HG03565 (cell line): ENCODE measurements around the gene USP8.
A peak's percentile ranks its signal among the peaks of the same experiment; 100 is the strongest.
"Not testable (repeated sequence)": the region's sequence is repeated elsewhere in the genome, so short reads cannot be mapped to it uniquely, and the experiment has no call there.

ENCODE experiments used
- ATAC-seq: cut with Tn5 transposase; IDR thresholded peaks from one replicate; pipeline ENCODE4 v1.9.1; 2021; ENCODE audit warnings: mild to moderate bottlenecking, moderate library complexity; ENCODE audit not compliant: unreplicated experiment

Gene USP8

DNA sequence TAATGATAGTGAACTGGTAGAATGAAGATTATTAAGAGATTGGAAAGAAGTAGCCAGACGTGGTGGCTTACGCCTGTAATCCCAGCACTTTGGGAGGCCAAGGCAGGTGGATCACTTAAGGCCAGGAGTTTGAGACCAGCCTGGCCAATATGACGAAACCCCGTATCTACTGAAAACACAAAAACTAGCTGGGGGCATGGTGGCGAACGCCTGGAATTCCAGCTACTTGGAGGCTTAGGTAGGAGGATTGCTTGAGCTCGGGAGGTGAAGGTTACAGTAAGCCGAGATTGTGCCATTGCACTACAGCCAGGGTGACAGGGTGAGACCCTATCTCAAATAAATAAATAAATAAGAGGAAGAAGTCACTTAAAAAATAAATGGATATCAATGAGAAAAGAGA, 14.0 kb downstream of the USP8 start:
- ATAC-seq = no peak

DNA sequence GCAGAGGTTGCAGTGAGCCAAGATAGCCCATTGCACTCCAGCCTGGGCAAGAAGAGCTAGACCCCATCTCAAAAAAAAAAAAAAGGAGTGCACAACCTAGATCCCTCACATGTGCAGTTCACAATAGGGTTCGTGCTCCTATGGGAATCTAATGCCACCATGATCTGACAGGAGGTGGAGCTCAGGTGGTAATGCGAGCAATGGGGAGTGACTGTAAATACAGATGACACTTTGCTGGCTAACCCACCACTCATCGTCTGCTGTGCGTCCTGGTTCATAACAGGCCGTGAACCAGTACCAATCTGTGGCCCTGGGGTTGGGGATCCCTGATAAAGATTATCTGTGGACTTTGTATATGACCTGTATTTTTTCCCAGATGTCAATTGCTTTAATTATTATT, 16.7 kb downstream of the USP8 start:
- ATAC-seq = no peak

DNA sequence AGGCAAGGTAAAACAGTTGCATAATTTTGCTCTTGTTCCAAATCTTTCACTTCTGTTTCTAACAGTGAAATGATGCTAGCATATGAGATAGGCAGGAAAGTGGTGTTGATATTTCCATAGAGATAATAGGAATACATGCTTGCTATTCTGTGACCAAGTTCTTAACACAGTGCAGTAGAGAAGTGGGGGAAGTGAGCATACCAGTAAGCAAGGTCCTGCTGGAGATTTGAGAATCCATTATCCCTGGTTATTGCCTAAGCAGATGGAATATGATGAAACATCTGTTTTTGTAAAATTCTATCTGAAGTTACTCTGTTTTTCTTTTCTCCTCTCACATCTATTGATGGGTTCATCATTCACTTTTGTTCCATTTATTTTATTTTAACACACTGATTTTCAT, 28.7 kb downstream of the USP8 start:
- no peak for ATAC-seq

DNA sequence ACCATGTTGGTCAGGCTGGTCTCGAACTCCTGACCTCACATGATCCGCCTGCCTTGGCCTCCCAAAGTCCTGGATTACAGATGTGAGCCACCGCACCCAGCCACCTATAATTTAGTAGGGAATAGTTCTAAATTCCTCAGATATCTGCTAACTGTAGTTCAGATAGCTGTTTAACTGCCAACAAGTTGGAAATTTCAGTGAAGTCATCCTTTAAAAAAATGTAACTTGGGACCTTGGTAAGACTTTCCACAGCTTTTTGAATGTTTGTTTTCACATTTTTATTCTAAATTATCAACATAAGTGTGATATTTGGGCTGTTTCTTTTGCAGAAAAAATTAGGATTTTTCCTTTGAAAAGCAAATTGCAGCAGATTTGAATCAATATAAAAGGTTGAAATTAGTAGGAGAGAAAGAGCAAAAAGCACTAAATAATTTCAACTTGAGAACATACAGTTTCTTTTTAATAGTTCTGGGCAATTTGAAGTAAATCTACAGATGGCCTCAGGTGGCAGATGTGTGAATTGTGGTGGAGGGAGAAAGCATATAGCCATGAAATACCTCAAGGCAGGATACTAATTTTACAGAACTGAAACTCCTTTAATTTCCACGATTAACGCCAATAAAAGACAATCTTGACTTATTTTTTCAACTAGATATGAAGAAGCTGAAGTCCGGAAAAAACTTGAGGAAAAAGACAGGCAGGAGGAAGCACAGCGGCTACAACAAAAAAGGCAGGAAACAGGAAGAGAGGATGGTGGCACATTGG, 34.3 kb downstream of the USP8 start:
- no peak for ATAC-seq

DNA sequence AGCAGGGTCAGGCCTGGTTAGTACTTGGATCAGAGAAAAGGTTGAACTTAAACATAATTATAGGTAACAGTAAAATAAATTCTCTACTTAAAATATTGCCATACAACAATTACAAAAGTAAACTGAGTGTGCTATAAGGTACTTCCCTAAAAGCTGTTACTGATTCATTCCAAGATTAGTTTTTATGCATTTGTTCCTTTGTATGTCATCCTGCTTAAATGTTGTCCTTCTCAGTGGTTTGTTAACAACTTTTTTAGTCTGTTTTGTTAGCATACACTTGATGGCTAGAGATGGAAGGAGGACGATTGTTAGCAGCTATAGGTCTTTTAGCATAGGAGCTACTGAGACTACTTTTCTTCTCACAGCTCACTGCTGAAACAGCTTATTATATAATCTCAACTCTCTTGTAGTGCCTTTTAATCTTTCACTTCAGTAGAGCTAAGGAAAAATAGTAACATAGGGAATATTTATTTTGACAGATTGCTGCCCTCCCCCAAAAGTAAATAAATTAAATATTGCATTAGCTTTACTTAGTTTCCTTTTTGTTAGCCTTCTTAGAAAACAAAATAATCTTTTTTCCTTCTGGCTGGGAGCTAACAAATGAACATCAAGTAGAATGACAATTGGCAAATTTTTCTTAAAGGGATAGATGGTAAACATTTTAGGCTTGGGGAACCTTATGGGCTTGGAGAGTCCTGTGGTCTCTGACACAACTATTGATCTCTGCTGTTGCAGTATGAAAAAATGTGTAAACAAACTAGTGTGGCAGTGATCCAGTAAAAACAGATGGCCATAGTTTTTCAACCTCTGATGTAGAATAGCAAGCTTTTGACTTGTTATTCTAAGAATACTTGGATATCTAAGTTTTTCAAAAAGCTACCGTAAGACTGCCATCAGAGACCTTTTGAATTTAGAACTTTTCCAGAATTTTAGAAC, 39.5 kb downstream of the USP8 start:
- no peak for ATAC-seq

DNA sequence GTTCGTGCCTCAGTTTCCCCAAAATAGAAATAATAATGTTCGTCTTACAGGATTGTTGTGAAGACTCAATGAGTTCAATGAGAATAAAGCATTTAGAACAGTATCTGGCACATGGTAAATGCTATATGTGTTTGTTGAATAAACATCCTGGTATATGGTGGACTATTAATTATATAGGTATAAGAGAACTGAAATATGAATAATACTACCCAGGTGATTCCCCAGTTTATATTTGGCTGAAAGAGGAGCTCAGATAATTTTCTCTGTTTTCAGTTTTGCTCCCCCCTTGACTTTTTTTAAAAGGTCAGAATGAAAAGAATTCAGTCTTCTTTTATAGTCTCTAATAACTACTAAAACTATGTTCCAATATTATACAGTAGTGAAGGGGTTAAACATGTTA, 46.9 kb downstream of the USP8 start:
- ATAC-seq = no peak

DNA sequence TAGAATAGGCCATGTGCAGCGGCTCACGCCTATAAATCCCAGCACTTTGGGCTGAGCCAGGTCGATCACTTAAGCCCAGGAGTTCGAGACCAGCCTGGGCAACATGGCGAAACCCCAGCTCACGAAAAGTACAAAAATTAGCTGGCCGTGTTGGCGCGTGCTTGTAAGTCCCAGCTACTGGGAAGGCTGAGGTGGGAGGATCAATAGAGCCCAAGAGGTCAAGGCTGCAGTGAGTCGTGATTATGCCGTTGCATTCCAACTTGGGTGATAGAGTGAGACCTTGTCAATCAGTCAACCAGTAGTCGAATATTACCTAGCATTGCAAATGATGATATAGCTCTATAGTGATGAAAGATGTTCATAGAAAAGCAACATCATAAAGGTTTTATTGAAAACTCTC, 51.9 kb downstream of the USP8 start:
- no peak for ATAC-seq

DNA sequence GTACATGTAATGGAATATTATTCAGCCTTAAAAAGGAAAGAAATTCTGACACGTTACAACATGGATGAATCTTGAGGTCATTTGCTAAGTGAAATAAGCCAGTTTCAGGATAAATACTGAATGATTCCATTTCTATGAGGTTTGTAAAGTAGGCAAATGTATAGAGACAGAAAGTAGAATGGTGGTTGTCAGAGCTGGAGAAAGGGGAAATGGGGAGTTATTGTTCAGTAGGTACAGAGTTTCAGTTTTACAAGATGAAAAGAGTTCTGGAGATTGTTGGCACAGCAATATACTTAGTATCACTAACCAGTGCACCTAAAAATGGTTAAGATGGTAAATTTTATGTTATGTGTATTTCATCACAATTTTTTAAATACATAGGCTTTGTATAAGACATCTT, 60.6 kb downstream of the USP8 start:
- peak; percentile 65 for ATAC-seq

DNA sequence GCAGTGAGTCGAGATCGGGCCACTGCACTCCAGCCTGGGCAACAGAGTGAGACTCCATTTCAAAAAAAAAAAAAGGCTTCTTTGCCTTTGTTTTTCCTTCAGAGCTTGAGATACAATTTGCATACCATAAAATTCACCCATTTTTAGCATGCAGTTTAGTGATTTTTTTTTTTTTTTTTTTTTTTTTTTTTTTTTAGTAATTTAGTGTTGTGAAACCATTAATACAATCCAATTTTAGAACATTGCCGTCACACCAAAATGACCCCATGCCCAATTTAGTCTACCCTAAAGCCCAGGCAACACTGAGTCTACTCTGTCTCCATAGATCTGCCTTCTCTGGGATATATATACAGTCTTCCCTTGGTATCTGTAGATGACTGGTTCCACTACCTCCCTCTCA, 61.2 kb downstream of the USP8 start:
- no peak for ATAC-seq

DNA sequence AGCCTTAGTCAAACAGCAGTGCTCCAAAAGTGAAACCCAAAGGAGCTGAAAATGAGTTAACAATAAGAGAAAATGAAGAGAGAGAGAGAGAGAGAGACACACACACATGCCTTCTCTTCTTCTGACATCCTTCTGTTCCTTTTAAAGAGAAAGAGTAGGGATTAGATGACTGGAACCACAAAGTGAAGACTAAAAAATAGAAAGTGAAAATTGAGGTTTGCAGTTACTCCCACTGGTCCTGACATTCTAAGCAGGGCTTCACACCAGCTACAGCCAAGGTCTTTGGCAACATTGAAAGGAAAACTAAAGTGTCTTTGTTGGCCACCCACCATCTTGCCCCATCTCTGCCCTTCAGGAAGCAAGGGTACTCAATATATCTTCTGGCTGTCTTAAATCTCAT, 63.1 kb downstream of the USP8 start:
- no peak for ATAC-seq

DNA sequence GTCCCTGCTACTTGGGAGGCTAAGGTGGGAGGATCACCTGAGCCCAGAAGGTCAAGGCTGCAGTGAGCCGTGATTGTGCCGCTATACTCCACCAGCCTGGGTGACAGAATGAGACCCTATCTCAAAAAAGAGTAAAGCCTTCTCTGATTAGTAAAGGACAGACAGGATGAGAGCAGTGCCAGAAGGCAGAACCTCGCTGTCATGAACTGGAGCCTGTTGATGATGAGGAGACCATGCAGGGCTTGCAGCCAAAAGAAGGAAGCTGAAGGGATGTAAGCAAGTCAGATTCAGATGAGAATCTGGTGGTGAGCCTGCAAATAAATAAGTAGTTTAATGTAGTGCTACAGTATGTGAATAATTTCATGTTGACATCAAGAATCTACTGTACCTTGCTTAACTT, 69.4 kb downstream of the USP8 start:
- no peak for ATAC-seq

DNA sequence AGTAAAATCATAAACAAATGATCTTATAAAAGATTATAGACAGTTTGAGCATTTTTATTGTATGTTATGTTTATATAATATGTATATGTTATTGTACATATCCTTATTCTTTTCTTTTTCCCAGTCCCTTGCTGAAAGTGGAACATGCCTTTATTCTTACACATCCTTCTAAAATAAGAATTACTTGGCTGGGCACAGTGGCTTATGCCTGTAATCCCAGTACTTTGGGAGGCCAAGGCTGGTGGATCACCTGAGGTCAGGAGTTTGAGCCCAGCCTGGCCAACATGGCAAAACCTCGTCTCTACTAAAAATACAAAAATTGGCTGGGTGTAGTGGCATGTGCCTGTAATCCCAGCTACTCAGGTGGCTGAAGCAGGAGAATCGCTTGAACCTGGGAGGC, 70.3 kb downstream of the USP8 start:
- ATAC-seq = not testable (repeated sequence)

DNA sequence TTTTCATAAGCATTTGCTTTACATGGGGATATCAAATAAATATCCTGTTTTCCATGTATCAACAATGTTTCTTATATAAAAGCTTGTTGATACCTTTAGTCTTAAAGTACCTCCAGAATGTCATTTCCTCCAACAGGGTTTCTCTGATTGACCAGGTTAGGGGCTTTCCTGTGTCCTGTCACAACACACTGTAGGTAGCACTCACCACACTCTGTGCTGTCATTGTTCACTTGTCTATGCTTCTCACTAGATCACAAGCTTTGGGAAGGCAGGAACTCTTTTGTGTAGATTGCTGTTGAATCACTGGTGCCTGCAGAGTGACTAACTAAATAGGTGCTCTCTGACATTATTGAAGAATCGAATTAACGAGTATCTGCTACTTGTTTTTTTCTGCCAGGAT, 72.5 kb downstream of the USP8 start:
- ATAC-seq = no peak

DNA sequence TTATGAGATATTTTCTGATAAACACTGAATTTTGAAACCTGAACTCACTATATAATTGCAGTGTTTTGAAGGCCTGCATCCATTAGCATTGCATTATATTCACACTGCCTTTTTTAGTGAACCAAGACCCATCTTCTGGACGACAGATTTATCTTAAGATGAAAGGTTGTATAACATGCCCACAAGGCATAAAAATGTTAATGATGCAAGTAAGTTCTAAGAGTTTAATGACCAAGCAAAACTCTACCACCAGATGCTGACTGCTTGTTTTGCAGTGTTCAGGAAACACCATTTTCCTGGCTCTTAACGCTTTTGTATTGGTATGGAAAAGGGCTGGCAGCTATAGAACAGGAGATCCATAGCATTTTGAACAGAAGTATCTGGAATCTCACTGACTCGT, 76.1 kb downstream of the USP8 start:
- no peak for ATAC-seq

DNA sequence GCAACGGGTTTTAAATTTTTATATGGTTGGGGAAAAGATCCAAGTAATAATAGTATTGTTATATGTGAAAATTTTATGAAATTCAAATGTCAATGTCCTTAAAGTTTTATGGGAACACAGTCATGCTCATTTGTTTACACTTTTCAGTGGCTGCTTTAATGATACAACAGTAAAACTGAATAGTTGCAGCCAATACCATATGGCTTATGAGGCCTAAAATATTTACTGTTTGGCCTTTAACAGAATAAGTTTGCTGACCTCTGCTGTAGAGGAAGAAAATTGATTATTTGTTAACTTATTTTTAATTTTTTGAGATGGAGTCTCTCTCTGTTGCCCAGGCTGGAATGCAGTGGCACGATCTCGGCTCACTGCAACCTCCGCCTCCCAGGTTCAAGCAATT, 77.6 kb downstream of the USP8 start:
- no peak for ATAC-seq

DNA sequence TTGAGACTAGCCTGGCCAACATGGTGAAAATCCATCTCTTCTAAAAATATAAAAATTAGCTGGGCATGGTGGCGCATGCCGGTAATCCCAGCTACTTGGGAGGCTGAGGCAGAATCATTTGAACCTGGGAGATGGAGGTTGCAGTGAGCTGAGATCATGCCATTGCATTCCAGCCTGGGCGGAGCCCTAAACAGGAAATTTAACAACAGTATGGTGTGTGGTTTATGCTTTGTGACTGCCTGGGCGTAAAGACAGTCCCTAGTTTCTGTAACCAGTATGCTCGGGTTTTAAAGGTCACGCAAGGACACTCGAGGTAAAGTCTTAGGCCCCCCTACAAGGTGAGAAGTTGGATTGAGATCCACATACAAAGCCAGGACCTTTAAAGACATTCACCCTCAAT, 78.9 kb downstream of the USP8 start:
- no peak for ATAC-seq

DNA sequence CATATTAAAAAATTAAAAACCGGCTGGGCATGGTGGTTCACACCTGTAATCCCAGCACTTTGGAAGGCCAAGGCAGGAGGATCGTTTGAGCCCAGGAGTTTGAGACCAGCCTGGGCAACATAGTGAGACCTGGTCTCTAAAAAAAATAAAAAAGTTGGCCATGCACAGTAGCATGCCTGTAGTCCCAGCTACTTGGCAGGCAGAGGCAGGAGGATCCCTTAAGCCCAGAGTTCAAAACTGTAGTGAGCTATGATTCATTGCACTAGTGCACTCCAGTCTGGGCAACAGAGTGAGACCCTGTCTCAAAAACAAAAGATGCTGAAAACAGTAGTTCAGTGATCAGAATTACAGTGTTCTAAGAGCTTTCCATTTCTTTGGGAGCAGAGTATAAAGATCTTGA, 81.5 kb downstream of the USP8 start:
- ATAC-seq = not testable (repeated sequence)

DNA sequence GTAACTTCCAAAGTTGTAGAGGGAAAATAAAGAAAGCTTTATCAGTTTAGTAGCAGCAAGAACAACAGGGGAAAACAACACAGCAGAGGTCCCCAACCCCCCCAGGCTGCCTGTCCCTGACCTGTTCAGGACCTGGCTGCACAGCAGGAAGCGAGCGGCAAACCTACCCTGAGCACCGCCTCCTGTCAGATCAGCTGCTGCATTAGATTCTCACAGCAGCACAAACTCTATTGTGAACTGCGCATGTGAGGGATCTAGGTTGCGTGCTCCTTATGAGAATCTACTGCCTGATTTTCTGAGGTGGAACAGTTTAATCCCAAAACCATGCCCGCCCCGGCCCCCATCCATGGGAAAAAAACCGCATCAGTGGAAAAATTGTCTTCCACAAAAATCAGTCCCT, 81.9 kb downstream of the USP8 start:
- no peak for ATAC-seq

DNA sequence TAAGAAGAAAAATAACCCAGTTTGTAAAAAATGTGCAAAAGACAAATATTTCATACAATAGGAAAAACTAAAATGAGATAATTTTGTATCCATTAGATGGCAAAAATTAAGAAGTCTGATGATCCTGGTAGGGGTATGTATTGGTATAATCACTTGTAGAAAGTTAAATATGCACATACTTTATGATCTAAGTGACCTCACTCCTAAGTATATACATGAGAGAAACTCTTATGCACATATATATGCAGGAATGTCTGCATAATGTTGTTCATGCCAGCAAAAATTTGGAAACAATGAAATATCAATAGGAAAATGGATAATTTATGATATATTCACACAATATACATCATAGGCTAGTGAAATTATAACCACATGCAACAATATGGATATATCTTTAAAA, 88.8 kb downstream of the USP8 start:
- no peak for ATAC-seq

DNA sequence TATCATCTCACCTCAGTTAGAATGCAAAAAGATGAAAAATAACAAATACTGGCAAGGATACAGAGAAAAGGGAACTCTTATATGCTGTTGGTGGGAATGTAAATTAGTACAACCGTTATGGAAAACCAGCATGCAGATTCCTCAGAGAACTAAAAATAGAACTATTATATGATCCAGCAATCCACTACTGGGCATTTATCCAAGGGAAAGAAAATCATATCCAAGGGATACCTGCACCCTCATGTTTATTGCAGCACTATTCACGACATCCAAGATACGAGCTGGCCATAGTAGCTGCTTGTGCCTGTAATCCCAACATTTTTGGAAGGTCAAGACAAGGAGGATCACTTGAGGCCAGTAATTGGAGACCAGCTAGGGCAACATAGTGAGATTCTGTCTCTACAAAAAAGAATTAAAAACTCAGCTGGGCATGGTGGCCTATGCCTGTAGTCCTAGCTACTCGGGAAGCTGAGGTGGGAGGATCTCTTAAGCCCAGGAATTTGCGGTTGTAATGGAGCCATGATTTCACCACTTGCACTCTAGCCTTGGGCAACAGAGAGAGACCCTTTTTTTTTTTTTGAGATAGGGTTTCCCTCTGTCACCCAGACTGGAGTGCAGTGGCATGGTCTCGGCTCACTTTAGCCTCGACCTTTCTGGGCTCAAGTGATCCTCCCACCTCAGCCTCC, 95.7 kb downstream of the USP8 start:
- no peak for ATAC-seq

DNA sequence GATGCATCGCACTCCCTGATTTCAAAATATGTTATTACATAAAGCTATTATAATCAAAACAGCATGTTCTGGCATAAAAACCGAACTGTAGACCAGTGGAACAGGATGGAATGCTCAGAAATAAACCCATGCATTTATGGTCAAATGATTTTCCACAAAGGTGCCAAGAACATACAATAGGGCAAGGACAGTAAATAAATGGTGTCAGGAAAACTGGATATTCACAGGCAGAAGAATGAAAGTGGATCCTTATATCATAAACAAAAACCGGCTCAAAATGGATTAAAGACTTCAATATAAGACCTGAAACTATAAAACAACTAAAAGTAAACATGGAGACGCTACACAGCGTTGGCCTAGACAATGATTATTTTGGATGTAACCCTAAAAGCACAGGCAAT, 99.6 kb downstream of the USP8 start:
- no peak for ATAC-seq

DNA sequence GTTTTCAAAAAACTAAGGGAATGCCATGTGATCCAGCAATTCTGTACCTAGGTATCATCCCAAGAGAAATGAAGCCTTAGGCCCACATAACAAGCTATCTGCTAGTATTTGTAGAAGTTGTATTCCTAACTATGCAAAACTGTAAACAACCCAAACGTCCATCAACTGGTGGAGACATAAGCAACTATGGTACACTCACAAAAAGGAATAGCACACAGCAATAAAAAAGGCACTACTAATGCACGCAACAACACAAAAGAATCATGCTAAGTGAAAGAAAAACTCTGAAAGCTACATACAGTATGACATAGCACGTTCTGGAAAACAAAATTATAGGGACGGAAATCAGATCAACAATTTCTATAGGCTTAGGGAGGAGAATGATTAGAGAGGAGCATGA, 107.0 kb downstream of the USP8 start:
- ATAC-seq = no peak
